NCI-H69 (cell line): Measurements from ENCODE around the gene SMAD1.

Experiments used
- DNase-seq: peaks from one replicate; lab custom pipeline; 2025; lab: John Stamatoyannopoulos, UW

Gene SMAD1

DNA sequence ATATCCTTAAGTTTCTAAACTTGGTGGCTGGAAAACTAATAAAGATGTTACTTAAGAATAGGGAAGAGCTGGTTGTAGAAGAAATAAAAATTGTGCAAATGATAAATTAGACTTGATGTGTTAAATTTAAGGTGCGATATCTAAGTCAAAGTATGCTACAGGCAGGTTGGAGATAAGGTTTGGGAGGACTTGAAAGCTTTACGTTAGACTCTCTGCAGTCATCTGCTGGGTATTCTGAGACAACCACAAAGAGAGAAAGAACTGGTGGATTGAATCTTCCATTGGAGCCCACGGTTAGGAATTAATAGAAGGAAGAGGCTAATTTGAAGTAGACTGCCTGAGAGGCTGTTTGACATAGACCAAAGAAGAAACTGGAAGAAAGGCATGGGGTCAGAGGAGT is 7.9 kb downstream of the SMAD1 start:
- DNase-seq = no peak

DNA sequence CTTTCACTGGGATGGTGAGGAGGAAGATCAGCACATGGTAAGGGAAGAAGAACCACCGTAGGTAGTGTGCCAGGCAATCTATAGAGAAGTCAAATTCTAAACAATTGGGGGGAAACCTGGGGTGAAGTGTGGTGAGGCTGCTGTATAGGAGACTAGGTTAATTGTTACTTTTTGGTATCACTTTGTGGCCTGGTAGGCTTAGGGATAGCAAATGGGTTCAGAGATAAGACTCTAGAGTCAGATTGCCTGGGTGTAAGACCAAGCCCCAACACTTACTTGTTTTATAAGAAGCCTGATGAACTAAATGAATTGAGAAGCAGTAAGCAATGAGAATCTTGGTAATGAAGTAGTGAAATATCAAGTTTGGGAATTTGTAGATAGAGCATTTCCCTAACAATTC is 8.7 kb downstream of the SMAD1 start:
- no peak for DNase-seq

DNA sequence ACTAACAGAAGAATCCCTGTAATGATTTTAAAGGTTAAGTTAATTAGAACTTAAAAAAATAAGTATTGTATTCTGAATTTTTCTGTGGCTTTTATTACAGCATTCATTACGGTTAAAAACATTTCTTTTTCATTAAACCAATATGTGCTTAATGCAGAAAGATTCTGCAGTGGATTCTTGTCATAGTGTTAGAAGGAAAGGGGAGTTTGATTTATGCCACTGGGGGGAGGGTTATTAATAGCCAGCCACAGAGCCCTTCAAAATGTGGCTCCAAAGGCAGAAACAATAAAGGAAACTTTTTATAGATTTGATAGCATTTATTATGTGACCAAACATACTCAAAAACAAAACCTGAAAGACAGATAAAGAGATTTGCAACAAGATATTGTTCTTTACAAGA is 9.1 kb downstream of the SMAD1 start:
- no peak for DNase-seq

DNA sequence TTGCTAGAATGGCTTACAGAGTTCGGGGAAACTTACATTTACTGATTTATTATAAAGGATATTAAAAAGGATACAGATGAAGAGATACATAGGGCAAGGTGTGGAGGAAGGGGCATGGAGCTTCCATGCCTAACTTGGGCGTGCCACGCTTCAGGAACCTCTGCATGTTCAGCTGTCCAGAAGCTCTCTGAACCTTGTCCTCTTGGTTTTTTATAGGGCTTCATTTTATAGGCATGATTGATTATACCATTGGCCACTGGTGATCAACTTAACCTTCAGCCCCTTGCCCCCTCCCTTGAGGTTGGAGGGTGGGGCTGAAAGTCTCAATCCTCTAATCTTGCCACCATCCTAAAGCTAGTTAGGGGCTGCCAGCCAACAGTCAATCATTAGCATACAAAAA is 10.7 kb downstream of the SMAD1 start:
- no peak for DNase-seq

DNA sequence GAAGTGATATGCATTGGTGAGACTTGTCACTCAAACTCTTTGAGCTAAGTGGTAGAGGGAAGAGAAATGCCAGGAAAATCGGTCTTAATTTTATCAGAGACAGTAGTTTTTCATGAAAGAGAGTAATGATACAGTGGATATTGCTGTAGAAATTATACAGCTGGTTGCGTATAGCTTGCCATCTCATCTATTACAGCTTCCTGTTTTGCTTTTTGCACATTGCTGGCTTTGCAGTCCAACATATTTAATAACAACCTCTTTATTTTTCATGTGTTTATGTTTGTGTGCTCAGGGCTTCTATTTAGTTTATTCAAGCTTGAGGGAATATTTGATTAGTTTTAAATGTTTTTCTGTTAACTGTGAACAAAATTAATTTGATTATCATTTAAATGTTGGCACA is 11.5 kb downstream of the SMAD1 start:
- DNase-seq = no peak

DNA sequence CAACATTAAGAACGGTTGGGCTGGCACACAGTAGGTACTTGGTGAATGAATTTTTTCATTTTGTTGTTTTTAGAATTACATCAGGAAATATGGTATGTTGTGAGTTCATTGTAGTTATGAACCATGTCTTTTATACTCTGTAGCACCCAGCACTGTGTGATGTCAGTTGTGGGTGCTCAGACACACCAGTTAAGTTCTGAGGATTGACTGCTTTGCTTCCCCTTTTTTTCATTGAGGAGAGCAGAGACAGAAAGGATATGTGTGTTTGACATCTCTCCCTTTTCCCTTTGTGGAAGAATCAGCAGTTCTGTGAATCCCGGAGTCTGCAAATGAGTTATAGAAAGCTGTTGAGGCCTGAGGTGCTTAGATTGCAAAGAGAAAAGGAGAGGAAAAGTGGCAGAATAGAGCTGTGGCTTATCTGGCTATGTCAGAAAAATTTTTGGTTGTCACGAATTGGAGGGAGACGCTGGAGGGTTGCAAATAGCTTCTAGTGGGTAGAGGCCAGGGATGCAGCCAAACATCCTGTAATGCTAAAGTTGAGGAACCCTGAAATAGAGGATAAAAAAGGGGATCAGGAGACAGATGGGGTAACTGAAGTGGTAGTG is 13.1 kb downstream of the SMAD1 start:
- no peak for DNase-seq

DNA sequence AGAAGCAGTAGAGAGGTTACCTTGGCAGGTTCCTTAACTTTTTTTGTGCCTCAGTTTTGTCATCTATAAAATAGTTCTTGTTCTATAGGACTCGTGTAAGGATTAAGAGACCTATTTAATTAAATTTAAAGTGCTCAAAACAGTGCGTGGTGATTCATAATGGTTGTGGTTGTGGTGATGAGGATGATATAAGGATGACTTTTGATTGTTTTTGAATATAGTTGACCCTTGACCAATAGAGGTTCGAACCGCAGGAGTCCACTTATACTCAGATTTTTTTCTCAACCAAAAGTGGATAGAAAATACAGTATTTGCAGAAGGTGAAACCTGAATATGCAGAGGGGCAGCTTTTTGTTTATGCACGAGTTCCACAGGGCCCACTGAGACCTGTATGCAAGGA is 14.6 kb downstream of the SMAD1 start:
- no peak for DNase-seq

DNA sequence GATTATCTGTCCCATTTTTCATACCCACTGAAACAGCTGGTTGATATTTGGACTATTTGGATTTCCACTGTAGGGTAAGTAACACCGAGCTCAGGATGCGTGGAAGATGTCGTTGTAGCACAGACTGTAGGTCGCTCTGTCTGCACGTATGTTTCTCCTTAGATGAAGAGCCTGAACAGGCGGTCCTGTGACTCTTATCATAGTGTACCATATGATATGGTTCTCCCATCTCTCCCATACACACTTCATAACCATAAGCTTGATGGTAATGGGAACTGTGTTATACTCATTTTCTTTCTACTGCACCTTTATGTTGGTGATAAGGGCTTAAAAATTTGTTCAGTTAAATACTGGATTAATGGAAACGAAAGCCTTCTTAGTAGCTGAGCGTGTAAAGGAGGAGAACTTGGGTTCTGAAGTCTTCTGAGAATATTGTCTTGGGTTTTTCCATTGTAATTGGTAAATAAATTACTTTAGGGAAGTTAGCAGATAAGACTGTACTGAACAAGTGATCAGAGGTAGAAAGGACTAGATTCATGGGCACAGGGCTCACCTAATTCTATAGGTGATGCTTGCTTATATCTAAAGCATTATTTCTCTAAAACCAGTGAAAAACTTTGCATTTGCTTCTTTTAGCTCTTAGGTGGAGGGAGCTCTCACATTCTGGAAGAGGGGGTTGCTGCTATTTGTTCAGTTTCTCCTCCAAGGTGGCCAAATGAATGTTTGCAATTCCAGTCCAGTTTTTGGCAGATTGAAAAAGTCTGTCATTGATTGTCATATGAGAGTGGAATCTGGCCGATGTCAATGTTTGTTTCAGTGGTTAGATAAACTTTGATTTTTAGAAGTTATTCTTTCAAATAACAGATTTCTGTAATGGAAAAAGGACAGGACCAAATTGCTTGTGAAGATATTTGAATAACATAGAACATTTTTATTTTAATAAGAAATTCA is 15.8 kb downstream of the SMAD1 start:
- DNase-seq = no peak

DNA sequence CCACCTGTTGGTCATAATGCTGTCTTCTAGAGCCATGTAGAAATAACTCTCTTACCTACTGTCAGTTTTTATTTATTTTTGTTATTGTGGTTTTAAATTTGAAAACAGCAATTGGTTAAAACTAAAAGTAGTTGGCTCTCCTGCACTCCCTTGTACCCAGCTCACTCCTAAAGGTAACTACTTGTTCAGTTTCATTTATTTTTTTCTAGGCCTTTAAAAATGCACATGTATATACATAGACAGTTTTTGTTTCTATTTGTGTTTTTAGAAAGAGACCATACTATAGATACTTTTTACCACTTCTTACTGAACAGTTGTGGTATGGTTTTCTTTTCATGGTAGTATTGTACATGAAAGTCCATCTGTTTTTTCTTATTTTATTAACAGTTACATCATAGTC is 16.8 kb downstream of the SMAD1 start:
- DNase-seq = no peak

DNA sequence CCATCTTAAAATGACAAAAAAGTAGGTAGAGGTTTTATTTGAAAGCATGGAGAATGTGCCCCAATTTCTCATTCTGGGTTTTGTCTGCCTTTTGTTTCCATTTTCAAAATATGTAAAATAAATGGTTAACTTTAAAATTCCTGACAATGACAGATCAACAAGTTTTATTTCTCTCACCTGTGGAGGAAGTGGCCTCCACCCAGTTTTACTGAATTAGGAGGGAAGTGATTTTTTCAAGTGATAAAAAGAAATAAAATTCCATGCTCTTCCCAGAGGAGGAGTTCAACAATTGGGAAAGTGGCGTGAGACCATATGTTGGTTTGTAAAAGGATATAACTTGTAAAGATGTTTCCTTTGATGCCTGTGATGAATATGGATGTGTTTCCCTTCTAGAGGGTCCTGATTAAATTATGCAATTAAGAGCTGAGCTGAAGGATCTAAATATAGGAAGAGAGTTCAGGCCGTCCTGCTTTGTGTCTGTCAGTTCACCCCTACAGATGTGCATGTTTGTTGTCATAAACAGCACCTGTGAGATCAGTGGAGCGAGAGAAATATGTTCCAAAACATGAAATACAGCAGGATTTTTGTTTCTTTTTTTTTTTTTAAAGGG is 19.5 kb downstream of the SMAD1 start:
- peak; percentile 7 for DNase-seq

DNA sequence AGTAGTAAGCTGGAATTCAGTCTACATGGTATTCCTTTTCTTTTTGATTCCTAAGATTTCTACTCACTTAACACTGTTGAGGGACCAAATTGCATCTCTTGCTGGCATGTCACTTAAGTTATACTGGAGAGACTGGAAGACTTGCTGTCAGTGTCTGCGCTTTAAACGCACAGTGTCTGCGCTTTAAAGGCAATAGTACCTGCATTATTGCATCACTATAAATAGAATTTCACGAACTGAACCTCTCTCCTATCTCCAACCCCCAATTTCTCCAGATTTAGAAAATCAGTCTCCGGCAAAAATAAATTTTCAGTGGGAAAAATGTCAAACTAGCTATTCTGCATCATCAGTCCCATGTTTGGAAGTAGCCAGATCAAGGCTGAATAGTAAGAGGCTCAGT is 21.2 kb downstream of the SMAD1 start:
- no peak for DNase-seq

DNA sequence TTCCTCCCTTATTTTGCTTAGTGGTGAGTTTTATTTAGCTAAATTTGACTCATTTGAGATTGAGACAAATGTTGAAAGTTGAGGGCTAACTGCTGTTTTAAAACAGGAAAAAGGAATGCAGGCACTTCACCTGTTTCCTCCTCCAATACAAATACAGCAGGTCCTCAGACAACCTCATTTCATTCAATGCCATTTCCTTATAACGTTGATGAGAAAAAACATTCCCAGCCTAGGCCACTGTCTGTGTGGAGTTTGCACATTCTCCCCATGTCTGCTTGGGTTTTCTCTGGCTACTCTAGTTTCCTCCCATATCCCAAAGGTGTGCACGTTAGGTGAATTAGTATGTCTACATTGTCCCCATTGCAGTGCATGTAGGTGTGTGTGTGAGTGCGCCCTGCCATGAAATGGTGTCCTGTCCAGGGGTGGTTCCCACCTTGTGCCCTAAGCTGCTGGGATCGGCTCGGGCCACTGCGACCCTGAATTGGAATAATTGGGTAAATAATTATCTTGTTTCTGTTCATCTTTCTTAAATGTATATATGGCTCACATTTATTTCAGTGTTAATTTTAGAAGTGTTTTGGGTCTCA is 21.9 kb downstream of the SMAD1 start:
- no peak for DNase-seq

DNA sequence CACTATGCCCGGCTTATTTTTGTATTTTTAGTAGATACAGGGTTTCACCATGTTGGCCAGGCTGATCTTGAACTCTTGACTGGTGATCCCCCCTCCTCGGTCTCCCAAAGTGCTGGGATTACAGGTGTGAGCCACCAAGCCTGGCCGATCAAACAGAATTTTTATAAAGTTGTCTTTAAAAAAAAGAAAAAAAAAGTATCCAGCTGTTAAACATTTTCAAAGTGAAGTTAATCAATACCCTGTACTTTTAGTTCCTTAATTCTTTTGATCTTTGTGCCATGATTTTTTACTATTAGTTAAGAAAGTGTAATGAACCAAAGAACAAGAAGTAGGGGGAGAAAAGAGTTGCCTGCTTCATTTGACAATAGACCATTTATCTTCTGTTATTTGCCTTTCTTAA is 24.3 kb downstream of the SMAD1 start:
- DNase-seq = no peak

DNA sequence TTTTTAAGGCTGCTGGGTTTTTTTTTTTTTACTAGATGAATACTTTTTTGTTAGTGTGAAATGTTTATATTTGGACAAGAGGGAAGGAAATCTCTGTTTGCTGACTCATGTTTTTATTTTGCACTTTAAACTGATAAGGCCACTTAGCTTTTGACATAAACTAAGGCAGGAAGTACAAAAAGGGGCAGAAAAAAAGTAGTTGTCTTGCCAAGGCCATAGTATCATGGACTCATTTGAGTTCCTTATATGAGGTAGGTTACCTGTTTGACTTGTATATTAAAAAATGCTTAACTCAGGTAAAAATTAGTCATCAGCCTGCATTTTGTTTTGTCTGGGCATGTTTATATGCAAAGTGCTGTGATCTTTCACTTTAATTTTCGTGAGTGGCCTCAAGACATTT is 26.0 kb downstream of the SMAD1 start:
- no peak for DNase-seq

DNA sequence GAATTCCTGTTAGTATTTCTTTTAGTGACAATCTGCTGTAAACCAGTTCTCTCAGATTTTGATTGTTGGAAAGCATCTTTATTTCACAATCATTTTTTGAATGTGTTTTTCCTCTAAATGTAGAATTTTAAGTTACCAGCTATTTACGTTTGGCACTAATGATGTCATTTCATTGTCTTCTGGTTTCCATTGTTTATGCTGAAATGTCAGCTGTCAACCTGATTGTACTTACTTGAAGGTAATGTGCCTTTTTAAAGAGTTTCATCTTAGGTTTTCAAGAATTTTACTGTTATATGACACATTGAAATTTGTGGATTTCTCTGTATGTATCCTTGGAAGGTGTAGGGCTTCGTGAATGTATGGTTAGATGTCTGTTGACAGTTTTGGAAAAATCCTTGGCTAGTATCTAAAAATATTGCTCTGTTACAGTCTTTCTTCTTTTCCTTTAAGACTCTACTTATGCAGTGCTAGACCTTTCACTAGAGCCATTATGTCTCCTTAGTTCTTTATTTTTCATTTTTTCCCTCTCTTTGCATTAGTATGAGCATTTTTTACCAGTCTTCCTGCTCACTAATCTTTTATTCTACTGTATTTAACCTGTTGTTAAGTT is 30.4 kb downstream of the SMAD1 start:
- DNase-seq = peak; percentile 10

DNA sequence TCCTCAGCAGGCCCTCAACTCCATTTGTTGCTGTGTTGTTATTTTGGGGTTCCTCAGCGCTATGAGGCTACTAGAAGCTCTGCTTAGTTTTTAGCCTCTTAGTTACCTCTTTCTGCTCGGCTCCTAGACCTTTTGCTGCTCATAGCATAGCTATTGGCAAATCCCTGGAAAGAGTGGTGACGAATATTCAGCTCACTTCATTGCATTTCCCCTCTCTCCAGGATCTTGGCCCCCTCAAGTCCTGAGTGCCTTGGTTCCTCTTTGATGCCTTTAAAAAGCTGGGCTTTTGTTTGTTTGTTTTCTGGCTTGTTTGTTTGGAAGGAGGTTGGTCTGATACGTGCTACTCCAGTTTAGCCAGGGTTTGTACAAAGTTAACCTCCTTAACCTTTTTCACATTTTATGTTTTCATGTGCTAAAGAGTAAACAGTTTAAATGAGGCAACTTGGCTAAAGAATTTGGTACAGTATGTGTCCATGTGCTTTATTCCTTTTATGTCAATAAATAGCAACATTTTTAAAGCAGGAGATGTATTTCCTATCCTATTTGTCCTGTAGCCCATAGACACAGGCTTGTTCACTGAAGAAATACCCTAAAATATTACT is 31.5 kb downstream of the SMAD1 start:
- DNase-seq = no peak

DNA sequence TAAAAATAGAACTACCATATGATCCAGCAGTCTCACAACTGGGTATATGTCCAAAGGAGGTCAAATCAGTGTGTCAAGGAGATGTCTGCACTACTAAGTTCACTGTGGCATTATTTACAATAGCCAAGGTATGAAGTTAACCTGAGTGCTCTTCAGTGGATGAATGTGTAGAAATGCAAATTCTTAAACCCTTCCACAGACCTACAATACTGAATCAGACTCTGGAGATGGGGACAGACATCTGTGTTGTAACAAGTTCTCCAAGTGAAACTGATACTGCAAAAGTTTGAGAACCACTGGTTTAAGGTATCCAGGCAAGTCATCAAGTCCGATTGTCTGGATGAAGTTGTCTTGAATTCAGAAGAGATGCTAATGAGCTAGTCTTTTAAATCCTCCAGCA is 38.5 kb downstream of the SMAD1 start:
- no peak for DNase-seq

DNA sequence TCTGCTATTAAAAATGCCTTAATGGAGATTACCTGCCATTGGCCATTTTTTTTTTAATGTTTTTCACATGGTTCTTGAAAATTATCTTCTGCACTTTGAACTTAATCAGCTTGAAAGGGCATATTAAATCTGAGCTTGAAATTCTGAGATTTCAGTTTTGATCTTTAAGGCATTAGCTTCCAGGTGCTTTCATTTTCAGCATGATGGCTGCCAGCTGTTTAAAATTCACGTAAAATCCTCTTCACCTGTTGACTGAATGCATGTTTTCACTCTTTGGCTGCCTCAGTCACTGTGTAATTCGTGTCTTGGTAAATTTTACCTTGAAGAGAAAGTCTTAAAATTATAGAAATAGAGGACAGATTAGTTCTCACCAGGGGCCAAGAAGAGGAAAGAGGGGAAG is 39.6 kb downstream of the SMAD1 start:
- no peak for DNase-seq

DNA sequence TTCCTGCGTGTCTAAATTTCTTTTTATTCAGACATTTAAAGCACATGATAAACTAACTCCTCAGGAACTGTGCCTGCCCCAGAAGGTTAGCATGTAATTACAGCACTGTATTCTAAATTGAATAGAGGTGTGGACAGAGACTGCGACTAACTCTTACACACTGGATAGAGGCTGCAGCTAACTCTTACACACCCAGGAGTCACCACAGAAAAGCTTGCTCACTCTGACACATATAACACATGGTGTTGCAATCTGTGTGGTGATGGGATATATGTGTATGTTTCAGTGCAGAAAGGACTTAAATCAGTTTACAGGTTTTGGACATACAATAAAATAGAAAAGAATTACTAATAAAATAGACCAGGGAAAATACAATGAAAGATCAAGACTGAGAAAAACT is 41.5 kb downstream of the SMAD1 start:
- DNase-seq = no peak

DNA sequence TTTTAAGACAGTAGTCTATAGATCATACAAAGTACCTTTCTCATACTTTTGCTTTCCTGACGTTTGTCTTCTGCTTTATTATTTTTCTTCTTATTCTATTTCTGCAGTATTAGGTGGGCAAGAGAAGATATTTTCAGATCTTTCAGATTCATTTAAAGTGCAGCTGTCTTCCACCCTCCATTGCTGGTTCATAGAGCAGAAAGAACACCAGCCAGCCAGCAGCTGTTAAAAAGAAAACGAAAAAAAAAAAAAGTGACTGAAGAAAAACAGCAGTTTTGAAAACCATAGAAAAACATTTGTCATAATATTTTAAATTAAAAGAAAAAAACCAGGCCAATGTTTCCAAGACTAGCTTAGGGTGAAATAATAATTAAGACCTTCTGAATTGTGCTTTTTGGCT is 42.9 kb downstream of the SMAD1 start:
- DNase-seq = no peak

DNA sequence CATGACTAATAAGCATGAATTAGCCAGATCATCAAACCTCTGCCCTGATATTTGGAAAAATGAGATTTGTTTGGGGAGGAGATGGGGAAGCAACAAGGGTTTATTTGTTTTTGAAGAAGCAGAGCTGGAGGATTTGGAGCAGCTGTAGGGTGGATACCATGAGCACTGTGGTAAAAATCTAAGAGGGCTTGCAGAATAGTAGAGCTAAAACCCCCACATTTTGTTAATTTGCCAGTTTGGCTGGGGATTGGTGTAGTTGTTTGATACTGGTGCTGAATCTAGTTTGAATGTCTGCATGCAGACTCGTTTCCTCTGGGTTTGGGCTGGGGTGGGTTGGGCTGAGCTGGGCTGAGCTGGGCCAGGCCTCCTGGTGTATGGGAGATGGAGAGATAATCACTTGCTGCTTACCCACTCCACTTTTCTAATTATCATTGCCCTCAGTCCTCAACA is 43.7 kb downstream of the SMAD1 start:
- DNase-seq = peak; percentile 4

DNA sequence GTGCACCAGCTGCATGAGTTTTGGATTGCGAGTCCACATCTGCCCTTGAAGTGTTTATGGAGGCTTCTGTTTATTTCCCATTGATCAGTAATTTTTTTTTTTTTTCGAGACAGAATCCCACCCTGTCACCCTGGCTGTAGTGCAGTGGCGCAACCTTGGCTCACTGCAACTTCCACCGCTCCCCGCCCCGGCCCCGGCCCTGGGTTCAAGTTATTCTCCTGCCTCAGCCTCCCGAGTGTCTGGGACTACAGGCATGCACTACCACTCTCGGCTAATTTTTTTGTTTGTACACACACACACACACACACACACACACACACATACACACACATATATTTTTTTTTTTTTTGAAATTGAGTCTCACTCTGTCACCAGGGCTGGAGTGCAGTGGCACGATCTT is 46.1 kb downstream of the SMAD1 start:
- DNase-seq = no peak
